GM04504 (cell line): ENCODE results near the gene EFTUD2.
"Not testable (repeated sequence)": the region's sequence is repeated elsewhere in the genome, so short reads cannot be mapped to it uniquely, and the experiment has no call there.

Source experiments
- DNase-seq: peaks from one replicate; pipeline ENCODE4 v3.0.0-alpha.2; 2012; ENCODE audit warnings: low read depth

EFTUD2 gene

DNA sequence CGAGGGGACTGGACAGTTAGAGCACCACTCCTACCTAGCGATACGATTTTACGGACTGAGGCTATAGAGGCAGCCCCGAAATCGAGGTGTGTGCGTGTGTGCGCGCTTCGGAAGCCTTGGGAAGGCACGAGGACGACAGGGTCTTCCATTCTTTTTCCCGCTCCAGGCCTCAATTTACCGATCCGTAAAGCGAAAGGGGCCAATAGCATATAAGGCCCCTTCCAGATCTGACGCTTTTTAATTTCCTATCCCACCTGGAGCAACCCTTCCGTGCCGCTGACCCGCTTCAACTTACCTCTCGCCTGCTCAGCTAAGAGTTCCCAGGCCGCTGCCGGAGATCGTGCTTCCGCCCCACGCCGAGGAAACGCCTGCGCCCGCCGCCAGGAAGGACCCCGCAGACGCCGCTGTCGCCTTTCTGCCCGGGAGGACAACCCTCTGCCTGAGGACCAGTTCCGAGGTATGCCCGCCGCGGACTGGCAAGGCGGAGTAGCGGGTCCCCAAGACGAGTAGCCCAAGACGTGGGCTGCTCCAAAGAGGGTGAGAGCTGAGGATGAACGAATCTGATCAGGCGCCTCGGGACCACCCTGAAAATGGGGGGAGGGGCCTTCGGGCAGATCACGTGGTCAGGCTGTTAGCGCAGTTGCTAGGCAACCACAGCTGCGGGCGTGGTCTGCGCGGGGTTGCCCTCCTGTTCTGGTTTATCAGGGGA, at the start of gene EFTUD2:
TSS of gene EFTUD2 (minus strand) at position 372 of the 709 bp plus-strand sequence. CDS start 4,924 bp downstream, outside the sequence.
- peak; percentile 74 for DNase-seq

DNA sequence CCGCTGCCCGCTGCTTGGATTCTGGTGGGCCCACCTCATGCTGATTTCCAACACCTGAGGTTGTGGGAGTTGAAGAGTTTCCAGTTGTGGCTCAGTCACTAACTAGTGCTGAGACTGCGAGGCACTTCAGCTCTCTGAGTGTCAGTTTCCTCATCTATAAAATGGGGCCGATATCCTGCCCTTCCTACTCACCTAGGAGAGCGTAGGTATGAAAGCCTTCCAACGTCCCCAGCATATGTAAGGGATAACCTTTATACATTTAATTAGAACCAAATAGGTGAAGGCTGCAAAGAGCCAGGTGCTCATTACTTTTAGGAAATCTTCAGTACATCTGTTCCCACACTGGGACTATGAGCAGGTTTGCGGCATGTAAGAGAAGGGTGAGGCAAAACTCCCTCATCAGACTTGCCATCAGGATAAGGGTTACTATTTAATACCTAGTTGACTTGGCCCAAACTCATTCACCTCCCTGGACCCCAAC, 49.1 kb upstream of the EFTUD2 start:
- no peak for DNase-seq

DNA sequence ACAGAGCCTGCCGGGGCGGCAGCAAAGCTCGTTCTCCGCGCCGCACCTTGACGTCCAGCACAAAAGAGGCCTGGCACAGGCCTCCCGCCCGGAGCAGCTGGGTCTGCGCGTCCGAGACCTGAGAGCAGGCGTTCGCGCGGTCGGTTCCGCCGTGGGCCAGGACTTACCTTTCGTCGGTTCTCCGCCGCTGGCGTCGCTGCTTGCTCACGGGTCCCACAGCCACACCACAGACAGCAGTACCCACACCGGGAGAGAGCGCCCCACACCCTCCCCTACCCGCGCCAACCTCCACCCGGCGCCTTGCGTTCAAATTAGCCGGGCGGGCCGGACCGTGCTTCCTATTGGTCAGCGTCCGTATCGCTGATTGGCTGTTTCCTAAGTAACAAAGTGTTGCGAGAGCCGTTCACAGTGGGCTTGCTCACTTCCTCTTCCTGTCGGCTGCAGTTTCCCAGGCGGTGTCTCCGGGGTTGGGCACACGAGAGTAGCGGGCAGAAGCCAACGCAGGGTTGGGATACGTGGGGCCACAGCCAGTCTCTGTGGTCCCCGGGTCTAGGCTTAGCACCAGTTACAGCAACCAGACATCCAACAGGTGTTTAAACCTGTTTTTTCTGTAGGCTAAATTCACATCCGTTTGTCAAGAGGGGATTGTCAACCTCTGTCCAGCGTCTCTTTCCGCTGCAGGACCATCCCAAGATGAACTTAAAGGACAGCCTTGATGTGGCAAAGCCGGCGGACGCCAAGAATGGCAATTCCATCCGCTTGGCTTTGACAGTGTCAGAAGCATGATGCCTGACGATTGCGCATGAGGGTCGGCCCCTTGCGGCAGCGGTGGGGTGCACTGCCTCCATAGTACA, 48.4 kb upstream of the EFTUD2 start, which contains the start of gene KIF18B:
TSS of gene KIF18B (minus strand) at position 313 of the 854 bp plus-strand sequence. CDS start 11,429 bp downstream, outside the sequence.
- peak; percentile 85 for DNase-seq

DNA sequence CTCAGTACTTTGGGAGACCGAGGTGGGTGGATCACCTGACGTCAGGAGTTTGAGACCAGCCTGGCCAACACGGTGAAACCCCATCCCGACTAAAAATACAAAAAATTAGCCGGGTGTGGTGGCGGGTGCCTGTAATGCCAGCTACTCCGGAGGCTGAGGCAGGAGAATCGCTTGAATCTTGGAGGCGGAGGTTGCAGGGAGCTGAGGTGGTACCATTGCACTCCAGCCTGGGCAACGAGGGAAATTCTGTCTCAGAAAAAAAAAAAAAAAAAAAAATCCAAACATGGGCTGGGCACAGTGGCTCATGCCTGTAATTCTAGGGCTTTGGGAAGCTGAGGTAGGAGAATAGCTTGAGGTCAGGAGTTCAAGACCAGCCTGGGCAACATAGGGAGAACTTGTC, 46.4 kb upstream of the EFTUD2 start:
- DNase-seq: not testable (repeated sequence)

DNA sequence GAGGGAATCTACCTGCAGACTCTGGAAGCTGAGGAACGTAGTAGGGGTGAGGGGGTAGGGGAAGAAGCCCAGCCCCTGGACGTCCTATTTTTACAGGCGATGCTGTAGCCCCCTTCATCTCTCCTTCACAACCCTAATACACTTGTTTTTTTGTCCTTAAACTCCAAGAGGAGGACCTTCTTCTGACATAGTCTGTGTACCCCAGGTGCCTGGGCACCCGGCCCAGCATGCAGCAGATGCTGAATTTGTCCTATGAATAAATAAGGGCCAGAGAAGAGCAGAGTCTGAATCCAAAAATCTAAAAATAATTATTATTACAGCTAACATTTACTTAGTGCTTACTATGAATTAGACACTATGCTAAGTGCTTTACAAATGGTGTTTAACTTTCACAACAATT, 43.2 kb upstream of the EFTUD2 start:
- DNase-seq: no peak

DNA sequence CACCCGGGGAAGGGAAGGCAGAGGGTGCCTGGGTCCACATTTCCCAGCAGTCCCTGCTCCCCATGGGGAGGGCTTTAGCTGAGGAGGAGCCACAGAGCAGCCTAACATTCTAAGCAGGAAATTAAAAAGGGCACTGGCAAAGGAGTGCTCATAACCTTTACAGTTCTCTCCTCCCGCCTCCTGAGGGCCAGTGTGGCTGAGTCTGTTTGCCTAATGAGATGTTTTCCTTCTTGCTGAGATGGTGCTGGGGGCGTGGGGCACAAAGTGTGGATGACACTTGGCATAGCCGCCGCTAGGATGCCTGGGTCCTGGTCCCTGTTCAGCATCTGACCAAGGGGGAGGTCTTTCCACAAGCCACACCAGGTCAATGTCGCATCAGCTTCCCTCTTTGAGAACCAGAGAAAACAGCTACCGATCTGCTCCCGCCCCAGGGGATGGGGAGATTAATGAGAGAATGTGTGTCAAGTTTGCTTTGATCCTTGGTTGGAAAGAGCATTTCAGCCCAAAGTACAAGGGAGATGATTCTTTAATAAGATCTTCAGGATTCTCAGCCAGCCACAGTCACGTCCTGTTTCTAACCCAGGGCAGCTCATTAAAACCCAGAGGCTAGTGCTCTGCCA, 42.6 kb upstream of the EFTUD2 start:
- DNase-seq: no peak

DNA sequence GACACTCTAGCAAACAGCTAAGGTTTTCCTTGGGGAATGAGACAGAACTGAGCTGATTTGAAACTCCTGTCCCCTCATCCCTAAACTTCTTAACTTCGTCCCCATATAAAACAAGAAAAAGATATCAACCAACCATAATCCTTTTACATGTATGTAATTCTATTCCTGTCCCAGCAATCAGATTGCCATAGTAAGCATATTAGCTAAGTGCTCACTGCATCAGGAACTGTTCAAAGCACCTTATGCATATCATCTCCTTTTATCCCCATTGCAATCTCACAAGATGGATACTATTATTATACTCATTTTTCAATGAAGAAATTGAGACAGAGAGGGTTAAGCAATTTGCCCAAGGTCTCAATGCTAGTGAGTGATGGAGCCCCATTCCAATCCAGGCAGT, 41.5 kb upstream of the EFTUD2 start:
- no peak for DNase-seq

DNA sequence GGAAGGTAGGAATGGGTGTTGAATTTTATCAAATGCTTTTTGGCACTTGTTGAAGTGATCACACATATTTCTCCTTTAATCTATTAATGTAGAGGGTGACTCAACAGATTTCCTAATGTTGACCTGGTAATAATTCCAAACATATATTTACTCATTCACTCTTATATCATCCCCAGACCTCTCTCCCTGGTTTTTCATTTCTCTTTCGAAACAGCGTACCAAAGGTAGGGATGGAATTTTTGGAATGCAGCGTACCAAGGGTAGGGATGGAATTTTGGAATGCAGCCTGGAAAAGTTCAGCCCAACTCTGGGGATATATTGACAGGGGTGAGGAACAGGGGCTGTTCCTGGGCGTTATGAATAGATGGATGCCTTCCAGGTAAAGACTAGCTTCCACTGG, 41.1 kb upstream of the EFTUD2 start:
- no peak for DNase-seq

DNA sequence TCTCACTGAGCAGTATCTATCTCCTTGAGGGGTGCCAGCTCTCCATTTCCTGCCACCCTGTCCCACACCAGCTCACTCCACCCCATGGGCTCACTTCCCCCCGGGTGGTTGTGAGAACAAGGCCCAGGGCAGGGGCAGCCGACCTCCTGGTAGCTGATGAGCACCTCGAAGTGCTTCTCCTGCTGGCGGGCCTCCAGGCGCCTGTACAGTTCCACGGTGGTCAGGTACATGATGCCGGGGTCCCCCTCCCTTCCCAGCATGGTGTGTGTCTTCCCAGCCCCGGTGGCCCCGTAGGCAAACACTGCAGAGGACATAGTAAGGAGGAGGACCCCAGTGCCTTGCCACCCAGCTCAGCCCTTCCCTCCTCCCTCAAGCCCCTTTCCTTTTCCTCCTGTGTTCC, 35.9 kb upstream of the EFTUD2 start:
- no peak for DNase-seq

DNA sequence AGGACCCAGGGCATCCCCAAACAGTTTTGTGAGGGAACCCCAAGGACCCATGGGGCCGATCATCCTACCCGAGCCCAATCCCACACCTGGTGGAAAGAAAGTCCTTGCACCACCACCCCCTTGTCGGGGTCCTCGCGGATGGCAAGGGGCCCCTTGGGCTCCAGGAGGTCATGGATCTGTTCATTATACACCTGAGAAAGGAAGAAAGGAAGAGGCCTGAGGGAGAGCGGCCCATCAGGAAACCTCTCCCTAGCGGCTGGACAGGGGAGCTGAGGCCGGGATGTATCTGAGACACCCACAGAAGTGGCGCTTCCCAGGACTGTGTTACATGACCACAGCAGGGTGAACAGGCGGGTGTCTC, 35.5 kb upstream of the EFTUD2 start:
- no peak for DNase-seq

DNA sequence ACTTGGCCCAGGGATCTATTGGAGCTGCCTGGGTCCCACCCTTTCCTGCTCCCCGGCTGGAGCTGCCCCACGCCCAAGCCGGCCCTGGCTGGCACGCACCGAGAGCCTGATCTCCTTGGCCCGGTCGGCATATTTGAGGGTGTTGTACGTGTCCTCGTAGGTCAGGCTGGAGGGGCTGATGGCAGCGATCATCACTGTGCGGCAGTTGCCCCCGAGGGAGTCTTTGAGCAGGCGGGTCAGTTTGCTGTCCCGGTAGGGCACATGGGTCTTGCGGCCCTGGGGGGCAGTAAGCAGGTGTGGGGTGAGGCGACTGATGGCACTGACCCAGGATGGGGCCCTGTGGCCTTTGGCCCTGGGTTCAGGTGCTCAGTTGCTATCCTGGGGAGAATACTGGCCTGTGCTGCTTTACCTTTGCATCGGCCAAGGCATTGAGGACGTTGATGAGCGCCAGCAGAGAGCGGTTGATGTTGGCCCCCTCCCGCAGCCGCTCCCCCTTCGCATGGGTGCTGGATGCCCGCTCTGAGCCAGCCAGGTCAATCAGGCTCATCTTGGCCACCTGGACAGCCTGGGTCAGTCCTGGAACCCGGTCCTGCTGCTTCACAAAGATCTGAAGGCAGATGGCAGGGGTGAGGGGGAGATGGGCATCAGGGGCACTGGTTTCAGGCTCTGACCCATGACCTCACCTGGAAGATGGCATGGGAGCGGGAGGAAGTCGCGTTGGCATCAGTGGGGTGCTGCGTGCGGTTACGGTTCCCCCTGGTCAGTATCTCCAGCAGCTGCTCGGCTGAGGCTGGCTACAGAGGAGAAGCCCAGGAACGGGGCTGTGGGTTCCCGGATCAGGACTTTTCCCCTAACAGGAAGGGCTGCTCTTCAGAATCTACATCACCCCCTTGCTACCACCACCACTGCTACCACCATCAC, 34.8 kb upstream of the EFTUD2 start:
- no peak for DNase-seq

DNA sequence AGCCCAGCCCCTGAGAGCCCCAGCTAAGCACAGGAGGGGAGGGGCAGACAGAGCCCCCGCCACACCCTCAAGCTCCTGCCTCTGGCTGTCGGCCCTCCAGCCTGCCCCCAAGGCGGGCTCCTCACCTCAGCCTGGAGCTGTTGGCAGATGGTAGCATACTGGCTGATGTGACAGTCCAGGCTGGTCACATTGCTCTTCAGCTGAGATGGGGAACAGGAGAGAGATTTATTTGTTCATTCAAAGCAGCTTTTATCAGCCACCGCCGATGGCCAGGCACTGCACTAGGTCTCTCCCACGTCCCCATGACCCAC, 33.5 kb upstream of the EFTUD2 start:
- no peak for DNase-seq

DNA sequence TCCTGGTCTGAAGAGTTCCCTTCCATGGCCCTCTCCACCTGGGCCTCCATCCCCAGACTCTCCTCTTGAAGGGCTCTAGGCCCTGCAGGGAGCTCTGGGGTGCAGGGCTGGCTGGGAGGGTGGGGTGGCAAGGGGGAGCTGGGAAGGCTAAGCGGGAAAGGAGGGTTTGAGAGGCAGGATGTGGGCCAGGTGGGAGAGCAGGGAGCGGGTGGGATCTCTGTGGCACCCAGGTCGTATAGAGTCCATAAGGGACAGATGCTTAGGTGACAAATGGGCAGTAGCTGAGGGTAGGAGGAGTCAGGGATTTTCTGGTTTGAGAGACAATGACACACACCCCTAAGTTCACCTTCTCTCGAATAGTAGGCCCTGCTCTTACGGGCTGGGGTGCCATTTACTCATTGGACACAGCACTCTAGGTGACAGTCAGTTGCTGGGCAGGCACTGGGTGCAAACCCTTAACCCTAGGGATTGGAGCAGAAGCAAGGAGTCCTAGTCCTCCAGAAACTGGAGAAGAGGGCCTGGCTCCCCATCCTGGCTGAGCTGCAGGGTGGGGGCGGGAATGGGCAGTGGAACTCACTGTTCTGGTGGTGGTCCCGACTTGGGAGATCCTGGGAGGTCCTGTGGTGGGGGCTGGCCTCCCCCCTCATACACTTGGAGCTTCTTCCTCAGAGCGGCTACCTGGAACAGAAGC, 33.0 kb upstream of the EFTUD2 start:
- DNase-seq: no peak

DNA sequence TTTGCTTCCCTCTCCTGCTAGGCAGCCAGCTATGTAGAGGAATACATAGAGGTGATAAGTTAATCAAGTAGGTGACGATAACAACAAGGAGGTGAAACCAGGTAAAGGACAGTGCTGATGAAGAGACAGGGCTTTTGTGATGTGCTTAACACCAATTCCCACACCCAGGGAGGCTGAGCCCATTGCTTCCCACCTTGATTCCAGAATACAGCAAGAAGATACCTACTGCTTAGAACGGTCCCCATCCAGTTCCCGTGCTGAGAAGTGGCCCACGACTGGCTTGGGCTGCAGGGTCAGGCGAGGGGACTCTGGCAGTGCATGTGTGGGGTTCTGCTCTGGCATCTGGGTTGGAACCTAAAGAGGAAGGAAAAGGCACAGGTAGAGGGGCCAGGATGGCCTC, 32.1 kb upstream of the EFTUD2 start:
- DNase-seq: no peak

DNA sequence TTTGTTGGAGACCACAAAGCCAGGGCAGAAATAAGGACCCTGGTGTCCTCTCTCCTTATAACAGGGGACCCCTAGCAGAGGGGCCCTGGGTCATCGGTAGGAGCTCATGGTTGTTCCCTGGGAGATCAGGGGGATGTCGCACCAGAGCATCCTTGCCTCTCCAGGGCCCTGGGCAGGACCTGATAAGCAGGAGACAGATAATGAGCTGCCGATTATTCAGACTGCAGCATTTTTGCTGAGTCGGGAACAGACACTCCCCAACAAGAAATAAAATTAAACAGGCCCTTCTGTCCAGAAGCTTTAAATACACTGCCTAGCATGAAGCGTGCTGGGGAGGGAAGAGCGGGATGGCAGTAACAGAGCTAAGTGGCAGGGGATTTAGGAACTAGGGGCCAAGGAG, 31.4 kb upstream of the EFTUD2 start:
- DNase-seq: no peak

DNA sequence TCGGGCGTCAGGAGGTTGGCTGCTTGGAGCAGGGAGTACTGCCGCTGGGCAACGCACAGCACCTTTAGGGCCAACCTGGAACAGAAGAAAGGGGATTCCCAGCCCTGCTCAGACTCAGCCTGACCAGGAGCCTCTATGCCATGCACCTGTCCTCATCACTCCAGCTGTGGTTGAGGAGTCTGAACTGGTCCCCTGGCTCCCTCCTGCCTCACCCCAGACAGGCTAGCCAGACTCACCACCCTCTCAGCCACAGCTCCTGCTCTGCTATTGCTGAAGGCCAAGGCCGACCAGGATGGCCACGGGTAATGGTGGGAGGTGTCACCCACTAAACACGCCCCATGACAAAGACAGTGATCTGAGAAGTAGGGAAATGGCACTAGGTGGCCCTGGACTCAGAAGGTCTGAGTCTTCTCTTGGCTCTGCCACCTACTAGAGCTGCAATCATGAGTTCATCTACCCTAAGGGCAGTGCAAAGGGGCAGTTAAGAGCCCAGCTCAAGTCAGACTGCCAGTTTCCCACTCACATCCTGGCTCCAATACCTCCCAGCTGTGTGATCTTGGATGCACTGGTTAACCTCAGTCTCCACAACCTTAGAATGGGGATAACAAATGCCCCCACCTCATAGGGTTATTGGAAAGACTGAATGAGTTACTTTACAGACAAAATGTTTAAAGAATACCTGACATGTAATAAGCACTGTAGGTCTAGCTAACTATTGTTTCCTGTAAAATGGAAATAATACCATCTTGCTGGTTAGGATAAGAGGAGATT, 29.9 kb upstream of the EFTUD2 start:
- no peak for DNase-seq

DNA sequence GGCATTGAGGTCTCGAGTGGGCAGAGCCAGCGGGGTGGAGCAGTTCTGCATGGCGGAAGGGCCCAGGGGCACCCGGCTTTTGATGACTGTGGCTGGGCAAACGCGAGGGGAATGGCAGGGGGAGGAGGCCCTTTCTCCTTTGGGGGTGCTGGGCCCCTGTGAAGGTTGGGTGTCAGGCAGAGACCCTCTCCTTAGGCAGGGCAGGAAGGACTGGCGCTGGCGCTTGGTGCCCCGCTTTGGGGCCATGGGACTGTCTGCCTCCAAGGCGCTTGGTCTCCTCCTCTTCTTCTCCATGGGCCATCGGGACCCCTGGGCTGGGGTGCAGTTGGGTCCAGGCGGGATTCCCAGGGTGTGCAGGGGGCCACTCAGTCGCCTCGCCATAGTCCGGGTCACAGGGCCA, 28.9 kb upstream of the EFTUD2 start:
- no peak for DNase-seq

DNA sequence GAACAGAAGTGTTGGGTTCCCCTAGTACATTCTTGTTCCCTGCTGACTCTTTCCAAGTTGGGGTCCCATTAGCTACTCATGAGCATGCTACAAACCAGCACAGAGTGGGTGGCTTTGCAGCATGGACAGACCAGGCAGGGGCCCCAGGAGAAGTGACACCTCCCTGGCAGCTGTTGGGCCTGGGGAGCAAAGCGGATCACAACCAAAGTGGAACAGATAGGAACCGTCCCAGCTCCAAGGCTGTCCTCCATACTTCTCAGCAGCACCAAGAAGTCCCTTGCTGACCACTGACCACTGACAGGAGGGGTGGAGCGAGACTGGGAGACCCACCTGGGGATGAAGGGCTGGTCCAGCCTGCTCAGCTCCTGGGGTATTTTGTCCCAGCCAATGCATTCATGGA, 28.5 kb upstream of the EFTUD2 start:
- no peak for DNase-seq

DNA sequence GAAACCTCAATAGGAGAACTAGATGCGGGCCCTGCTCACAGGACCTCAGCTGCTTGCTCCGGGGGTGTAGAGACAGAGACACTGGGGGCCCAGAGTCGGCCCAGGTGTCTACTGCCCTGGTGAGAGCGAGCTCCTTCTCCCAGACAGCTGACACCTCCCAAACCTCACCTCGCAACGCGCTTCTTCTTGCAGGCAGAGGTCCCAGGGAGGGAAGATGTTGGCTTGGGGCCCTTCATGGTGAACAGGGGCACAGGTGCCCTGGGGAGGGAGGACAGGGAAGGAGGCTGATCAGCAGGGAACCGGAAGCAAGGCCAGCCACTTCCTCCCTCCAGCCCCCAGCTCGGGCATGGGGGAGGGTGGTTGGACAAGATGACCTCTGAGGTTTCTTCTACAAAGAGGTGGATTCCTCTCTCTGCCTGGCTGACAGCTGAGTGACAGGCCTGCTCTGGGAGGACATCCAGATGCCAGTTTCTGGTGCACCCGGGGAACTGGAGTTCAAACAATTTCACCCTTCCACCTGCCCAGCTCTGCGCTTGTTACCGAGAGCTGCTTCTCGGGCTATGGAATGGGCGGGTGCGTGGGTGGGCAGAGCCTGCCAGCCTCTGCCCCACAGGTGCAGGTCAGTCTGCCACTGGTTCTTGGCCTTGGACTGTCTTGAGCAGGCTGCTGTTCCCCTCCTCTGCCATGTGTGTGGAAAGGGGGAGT, 27.7 kb upstream of the EFTUD2 start:
- DNase-seq: no peak
